Liver (tissue), 9 donors: ENCODE results near the gene SAFB2. TPM values are rescaled to one million over a fixed set of nuclear protein-coding genes. Genes with fewer than 3 reads are reported as not detected.
A peak's percentile ranks its signal among the peaks of the same experiment; 100 is the strongest.

Source experiments
- DNase-seq: peaks from one replicate; pipeline ENCODE4 v3.0.0-alpha.2; 2017; ENCODE audit warnings: low spot score
- H3K27ac ChIP-seq, 2 donors: one replicate each; pipeline ENCODE4 v1.7.0; 2013; ENCODE audit warnings: inconsistent platforms in 2 of 2, low read length in 2 of 2, control low read depth in 1 of 2, low read depth in 1 of 2, mild to moderate bottlenecking in 1 of 2
- H3K27me3 ChIP-seq, 4 donors: one replicate each; pipeline versions ENCODE4 v1.6.1 to v1.7.0; 2013; ENCODE audit warnings: low read length in 3 of 4, inconsistent platforms in 1 of 4, mild to moderate bottlenecking in 1 of 4, moderate library complexity in 1 of 4; ENCODE audit not compliant: control insufficient read depth in 4 of 4, insufficient read depth in 4 of 4
- H3K36me3 ChIP-seq, 4 donors: one replicate each; pipeline versions ENCODE4 v1.6.1 to v1.7.0; 2013; ENCODE audit warnings: low read length in 3 of 4, mild to moderate bottlenecking in 3 of 4, low read depth in 1 of 4, moderate library complexity in 1 of 4; ENCODE audit not compliant: control insufficient read depth in 4 of 4, insufficient read depth in 3 of 4
- H3K4me1 ChIP-seq, 4 donors: one replicate each; pipeline versions ENCODE4 v1.6.1 to v1.7.0; 2013; ENCODE audit warnings: low read length in 3 of 4, mild to moderate bottlenecking in 3 of 4, moderate library complexity in 1 of 4; ENCODE audit not compliant: control insufficient read depth in 4 of 4, insufficient read depth in 4 of 4
- H3K4me3 ChIP-seq, 3 donors: one replicate each; pipeline versions ENCODE4 v1.6.1 to v1.7.0; 2013; ENCODE audit warnings: low read length in 3 of 3, control low read depth in 1 of 3, low read depth in 1 of 3, mild to moderate bottlenecking in 1 of 3
- H3K9ac ChIP-seq, 2 donors: one replicate each; pipeline ENCODE4 v1.7.0; 2013; ENCODE audit warnings: low read length in 2 of 2, mild to moderate bottlenecking in 2 of 2, moderate library complexity in 2 of 2, control low read depth in 1 of 2, low read depth in 1 of 2
- H3K9me3 ChIP-seq, 4 donors: one replicate each; pipeline versions ENCODE4 v1.6.1 to v1.7.0; 2013; ENCODE audit warnings: low read length in 3 of 4; ENCODE audit not compliant: control insufficient read depth in 4 of 4
- EGR1 ChIP-seq, 2 donors: IDR thresholded peaks; 2 replicates each; pipeline ENCODE4 v1.6.1; 2016 to 2018; ENCODE audit warnings: antibody characterized with exemption in 2 of 2, low read depth in 2 of 2
- FOXA1 ChIP-seq: IDR thresholded peaks from 2 replicates; pipeline ENCODE4 v1.6.1; 2016; ENCODE audit warnings: antibody characterized with exemption
- FOXA2 ChIP-seq: IDR thresholded peaks from 2 replicates; pipeline ENCODE4 v1.6.1; 2016; ENCODE audit warnings: antibody characterized with exemption
- GABPA ChIP-seq, 2 donors: IDR thresholded peaks in 1 of 2; conservative IDR thresholded peaks in 1 of 2; 2 replicates each; pipeline ENCODE4 v1.6.1; 2016; ENCODE audit warnings: antibody characterized with exemption in 2 of 2, mild to moderate bottlenecking in 1 of 2, moderate library complexity in 1 of 2
- HNF4A ChIP-seq, 2 donors: conservative IDR thresholded peaks; 2 replicates each; pipeline ENCODE4 v1.6.1; 2016; ENCODE audit warnings: antibody characterized with exemption in 2 of 2, mild to moderate bottlenecking in 2 of 2
- HNF4G ChIP-seq: IDR thresholded peaks from 2 replicates; pipeline ENCODE4 v1.6.1; 2016; ENCODE audit warnings: antibody characterized with exemption
- JUND ChIP-seq, 2 donors: IDR thresholded peaks; 2 replicates each; pipeline ENCODE4 v1.6.1; 2016; ENCODE audit warnings: antibody characterized with exemption in 2 of 2
- NR2F2 ChIP-seq: IDR thresholded peaks from 2 replicates; pipeline ENCODE4 v1.6.1; 2016; ENCODE audit warnings: antibody characterized with exemption
- RAD21 ChIP-seq, 2 donors: IDR thresholded peaks; 2 replicates each; pipeline ENCODE4 v1.6.1; 2016; ENCODE audit warnings: antibody characterized with exemption in 2 of 2, mild to moderate bottlenecking in 2 of 2
- RXRA ChIP-seq, 2 donors: IDR thresholded peaks; 2 replicates each; pipeline ENCODE4 v1.6.1; 2017 to 2018; ENCODE audit warnings: antibody characterized with exemption in 2 of 2, mild to moderate bottlenecking in 1 of 2
- SP1 ChIP-seq: IDR thresholded peaks from 2 replicates; pipeline ENCODE4 v1.6.1; 2018; ENCODE audit warnings: antibody characterized with exemption, mild to moderate bottlenecking
- TAF1 ChIP-seq: conservative IDR thresholded peaks from 2 replicates; pipeline ENCODE4 v1.6.1; 2016; ENCODE audit warnings: antibody characterized with exemption, mild to moderate bottlenecking
- YY1 ChIP-seq: IDR thresholded peaks from 2 replicates; pipeline ENCODE4 v1.6.1; 2016; ENCODE audit warnings: antibody characterized with exemption, mild to moderate bottlenecking
- WGBS: extraction: QIAGEN DNeasy Blood & Tissue Kit; methylation state at CpG from one replicate; pipeline ENCODE4 v1.1.7; 2013; 5-methylcytosine and 5-hydroxymethylcytosine counted together
- polyA plus RNA-seq, 2 donors: library from polyadenylated mRNA; stranded (reverse) in 1 of 2; unstranded in 1 of 2; fragments of 200-250 nt in 1 of 2; fragments of >200 nt in 1 of 2; fragmentation: Nextera tagmentation in 1 of 2; extraction: Ambion mirVana in 1 of 2; gene quantifications; one replicate each; pipeline versions ENCODE4 v1.2.1 to v1.2.3, GENCODE V29; 2013 to 2015
- total RNA-seq, 2 donors: library from RNA; depleted of rRNA; stranded (reverse); fragments of >200 nt; gene quantifications; one replicate each; pipeline ENCODE4 v1.2.3, GENCODE V29; 2014
- TF ChIP-seq, protein P1 (sequence below): fragments of 150-350 bp; IDR thresholded peaks from 2 replicates; pipeline ENCODE4 v1.5.1; 2017; ENCODE audit warnings: improper control_type of control experiment, low read depth, low read length; ENCODE audit not compliant: missing input control
- TF ChIP-seq, protein P2 (sequence below): IDR thresholded peaks from 2 replicates; pipeline ENCODE4 v1.6.1; 2016; ENCODE audit warnings: antibody characterized with exemption
- TF ChIP-seq, protein P3 (sequence below): IDR thresholded peaks from 2 replicates; pipeline ENCODE4 v1.6.1; 2016; ENCODE audit warnings: antibody characterized with exemption, mild to moderate bottlenecking
- TF ChIP-seq, protein P4 (sequence below): IDR thresholded peaks from 2 replicates; pipeline ENCODE4 v1.6.1; 2016; ENCODE audit warnings: antibody characterized with exemption
- TF ChIP-seq, protein P5 (sequence below): IDR thresholded peaks from 2 replicates; pipeline ENCODE4 v1.6.1; 2016; ENCODE audit warnings: antibody characterized with exemption
- donor health status: healthy.
- donor health status: healthy.
- donor health status: healthy.
- donor health status: healthy.
- donor health status: healthy.

Gene SAFB2
- total and polyA plus RNA-seq, 4 donors: 18.7 to 57.8 (median 28.5) TPM

DNA sequence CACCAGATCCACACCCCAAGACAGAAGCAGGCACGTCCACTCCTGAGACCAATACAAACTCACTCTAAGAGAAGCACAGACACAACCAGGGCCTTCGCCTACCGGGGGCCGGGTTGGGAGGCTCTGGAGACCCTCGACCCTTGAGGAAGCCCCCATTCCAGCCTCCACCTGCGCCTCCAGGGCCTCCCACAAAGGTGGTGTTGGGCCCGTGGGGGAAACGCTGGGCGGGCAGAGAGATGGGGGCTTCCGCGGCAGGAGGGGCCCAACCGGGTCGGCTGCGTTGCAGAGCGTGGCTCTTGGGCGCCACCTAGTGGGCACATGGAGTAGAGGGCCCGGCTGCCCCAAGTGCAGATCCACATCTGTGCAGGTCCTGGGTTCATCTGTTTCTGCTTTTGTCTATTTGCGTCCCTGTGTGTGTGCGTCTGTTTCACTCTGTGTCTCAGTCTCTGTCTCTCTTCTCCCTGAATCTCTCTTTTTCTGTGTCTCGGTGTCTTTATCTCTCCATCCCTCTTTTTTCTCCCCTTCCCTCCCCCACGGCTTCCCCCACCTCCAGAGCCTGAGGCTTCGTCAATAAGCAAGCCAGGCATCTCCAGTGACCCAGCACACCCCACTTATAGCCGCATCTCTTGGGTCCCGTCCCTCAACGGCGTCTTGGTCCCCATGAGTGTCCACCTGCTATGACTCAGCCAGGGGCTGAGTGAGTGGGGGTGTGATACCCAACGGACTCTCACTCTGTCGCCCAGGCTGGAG is 44.3 kb downstream of the SAFB2 start:
- Histone ChIP-seq H3K9me3 (no peaks in the 10 kb centered on the region), H3K4me3 (no peak overlapping the region), H3K4me1 (peaks cover 0 to 5% (median 2%) of the 10 kb centered on the region in 4 donors), H3K27me3 (no peaks in the 10 kb centered on the region), H3K9ac (no peak overlapping the region), H3K36me3 (no peaks in the 10 kb centered on the region), H3K27ac (no peak overlapping the region)
- WGBS: 23% methylated on average over 28 of the region's 28 CpGs
- peak; percentile 83 for DNase-seq
- TF ChIP-seq FOXA1: no peak
- no peak for TF ChIP-seq HNF4A (conservative IDR thresholded peaks at IDR 0.05)
- TF ChIP-seq, protein P1, sequence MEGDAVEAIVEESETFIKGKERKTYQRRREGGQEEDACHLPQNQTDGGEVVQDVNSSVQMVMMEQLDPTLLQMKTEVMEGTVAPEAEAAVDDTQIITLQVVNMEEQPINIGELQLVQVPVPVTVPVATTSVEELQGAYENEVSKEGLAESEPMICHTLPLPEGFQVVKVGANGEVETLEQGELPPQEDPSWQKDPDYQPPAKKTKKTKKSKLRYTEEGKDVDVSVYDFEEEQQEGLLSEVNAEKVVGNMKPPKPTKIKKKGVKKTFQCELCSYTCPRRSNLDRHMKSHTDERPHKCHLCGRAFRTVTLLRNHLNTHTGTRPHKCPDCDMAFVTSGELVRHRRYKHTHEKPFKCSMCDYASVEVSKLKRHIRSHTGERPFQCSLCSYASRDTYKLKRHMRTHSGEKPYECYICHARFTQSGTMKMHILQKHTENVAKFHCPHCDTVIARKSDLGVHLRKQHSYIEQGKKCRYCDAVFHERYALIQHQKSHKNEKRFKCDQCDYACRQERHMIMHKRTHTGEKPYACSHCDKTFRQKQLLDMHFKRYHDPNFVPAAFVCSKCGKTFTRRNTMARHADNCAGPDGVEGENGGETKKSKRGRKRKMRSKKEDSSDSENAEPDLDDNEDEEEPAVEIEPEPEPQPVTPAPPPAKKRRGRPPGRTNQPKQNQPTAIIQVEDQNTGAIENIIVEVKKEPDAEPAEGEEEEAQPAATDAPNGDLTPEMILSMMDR: peak; percentile 95
- TF ChIP-seq HNF4G: no peak
- TF ChIP-seq, protein P2, sequence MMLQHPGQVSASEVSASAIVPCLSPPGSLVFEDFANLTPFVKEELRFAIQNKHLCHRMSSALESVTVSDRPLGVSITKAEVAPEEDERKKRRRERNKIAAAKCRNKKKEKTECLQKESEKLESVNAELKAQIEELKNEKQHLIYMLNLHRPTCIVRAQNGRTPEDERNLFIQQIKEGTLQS: no peak
- peak; percentile 85 for TF ChIP-seq RAD21 (IDR thresholded peaks at IDR 0.05)
- no peak for TF ChIP-seq RXRA (IDR thresholded peaks at IDR 0.05)
- TF ChIP-seq, protein P3, sequence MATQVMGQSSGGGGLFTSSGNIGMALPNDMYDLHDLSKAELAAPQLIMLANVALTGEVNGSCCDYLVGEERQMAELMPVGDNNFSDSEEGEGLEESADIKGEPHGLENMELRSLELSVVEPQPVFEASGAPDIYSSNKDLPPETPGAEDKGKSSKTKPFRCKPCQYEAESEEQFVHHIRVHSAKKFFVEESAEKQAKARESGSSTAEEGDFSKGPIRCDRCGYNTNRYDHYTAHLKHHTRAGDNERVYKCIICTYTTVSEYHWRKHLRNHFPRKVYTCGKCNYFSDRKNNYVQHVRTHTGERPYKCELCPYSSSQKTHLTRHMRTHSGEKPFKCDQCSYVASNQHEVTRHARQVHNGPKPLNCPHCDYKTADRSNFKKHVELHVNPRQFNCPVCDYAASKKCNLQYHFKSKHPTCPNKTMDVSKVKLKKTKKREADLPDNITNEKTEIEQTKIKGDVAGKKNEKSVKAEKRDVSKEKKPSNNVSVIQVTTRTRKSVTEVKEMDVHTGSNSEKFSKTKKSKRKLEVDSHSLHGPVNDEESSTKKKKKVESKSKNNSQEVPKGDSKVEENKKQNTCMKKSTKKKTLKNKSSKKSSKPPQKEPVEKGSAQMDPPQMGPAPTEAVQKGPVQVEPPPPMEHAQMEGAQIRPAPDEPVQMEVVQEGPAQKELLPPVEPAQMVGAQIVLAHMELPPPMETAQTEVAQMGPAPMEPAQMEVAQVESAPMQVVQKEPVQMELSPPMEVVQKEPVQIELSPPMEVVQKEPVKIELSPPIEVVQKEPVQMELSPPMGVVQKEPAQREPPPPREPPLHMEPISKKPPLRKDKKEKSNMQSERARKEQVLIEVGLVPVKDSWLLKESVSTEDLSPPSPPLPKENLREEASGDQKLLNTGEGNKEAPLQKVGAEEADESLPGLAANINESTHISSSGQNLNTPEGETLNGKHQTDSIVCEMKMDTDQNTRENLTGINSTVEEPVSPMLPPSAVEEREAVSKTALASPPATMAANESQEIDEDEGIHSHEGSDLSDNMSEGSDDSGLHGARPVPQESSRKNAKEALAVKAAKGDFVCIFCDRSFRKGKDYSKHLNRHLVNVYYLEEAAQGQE: no peak
- TF ChIP-seq GABPA (IDR thresholded peaks at IDR 0.05 in 1 of 2, conservative IDR thresholded peaks at IDR 0.05 in 1 of 2): no peak
- no peak for TF ChIP-seq SP1
- TF ChIP-seq TAF1: no peak
- no peak for TF ChIP-seq NR2F2
- TF ChIP-seq FOXA2: no peak
- no peak for TF ChIP-seq JUND (IDR thresholded peaks at IDR 0.05)
- TF ChIP-seq YY1: no peak

DNA sequence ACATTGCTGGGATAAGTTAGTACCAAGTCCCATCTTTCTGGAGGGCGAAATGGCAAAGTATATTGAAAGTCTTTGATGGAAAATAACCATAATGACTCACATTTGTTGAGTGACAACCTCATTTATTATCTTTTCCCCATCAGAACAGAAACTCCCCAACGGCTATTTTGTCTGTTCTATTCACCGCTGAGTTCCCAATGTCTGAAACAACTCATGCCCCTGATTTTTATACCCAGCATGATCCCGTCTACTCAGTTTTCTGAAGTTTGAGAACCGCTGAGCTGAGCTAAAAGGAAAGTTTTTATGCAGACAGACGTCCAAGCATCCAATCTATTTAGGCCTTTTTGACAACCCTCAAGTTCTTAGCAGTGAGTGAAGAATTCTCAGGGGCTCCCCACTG is 47.0 kb downstream of the SAFB2 start:
- Histone ChIP-seq H3K27me3 (no peaks in the 10 kb centered on the region), H3K9ac (no peak overlapping the region), H3K4me1 (peaks cover 0 to 5% (median 2%) of the 10 kb centered on the region in 4 donors), H3K9me3 (no peaks in the 10 kb centered on the region), H3K36me3 (no peaks in the 10 kb centered on the region), H3K27ac (no peak overlapping the region), H3K4me3 (no peak overlapping the region)
- WGBS: 89% methylated on average over 6 of the region's 6 CpGs
- no peak for DNase-seq
- TF ChIP-seq, protein P1: no peak
- TF ChIP-seq, protein P4, sequence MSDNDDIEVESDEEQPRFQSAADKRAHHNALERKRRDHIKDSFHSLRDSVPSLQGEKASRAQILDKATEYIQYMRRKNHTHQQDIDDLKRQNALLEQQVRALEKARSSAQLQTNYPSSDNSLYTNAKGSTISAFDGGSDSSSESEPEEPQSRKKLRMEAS: no peak
- TF ChIP-seq SP1 (no peak), RXRA (IDR thresholded peaks at IDR 0.05) (no peak), JUND (IDR thresholded peaks at IDR 0.05) (no peak), EGR1 (IDR thresholded peaks at IDR 0.05; ENCODE audit: low read depth in 2 of 2) (no peak), FOXA2 (no peak), TAF1 (no peak), YY1 (no peak), HNF4G (no peak), RAD21 (IDR thresholded peaks at IDR 0.05) (no peak), NR2F2 (no peak), GABPA (IDR thresholded peaks at IDR 0.05 in 1 of 2, conservative IDR thresholded peaks at IDR 0.05 in 1 of 2) (no peak), FOXA1 (no peak)
- TF ChIP-seq, protein P2: no peak
- TF ChIP-seq, protein P5, sequence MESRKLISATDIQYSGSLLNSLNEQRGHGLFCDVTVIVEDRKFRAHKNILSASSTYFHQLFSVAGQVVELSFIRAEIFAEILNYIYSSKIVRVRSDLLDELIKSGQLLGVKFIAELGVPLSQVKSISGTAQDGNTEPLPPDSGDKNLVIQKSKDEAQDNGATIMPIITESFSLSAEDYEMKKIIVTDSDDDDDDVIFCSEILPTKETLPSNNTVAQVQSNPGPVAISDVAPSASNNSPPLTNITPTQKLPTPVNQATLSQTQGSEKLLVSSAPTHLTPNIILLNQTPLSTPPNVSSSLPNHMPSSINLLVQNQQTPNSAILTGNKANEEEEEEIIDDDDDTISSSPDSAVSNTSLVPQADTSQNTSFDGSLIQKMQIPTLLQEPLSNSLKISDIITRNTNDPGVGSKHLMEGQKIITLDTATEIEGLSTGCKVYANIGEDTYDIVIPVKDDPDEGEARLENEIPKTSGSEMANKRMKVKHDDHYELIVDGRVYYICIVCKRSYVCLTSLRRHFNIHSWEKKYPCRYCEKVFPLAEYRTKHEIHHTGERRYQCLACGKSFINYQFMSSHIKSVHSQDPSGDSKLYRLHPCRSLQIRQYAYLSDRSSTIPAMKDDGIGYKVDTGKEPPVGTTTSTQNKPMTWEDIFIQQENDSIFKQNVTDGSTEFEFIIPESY: no peak
